Measurements from ENCODE around the gene RBBP8NL.

- no peak for TF ChIP-seq CTCF (IDR thresholded peaks at IDR 0.05)
- TF ChIP-seq SIN3A (IDR thresholded peaks at IDR 0.05; ENCODE audit: borderline replicate concordance, insufficient read depth, low read depth, low read length), result no peak
- no peak for TF ChIP-seq POLR2AphosphoS5 (IDR thresholded peaks at IDR 0.05; ENCODE audit: low read depth, low read length)
- TF ChIP-seq REST (IDR thresholded peaks at IDR 0.05; ENCODE audit: insufficient read depth in 1 of 2, low read depth in 2 of 2, low read length in 1 of 2), result no peak
These were observed 11.9 kb upstream of the RBBP8NL start for GRCh38 chr20:62439218-62439617.
